ENCODE results near the gene SSNA1. TPM values are rescaled to one million over a fixed set of nuclear protein-coding genes. Genes with fewer than 3 reads are reported as not detected.

Gene SSNA1
- total RNA-seq, 4 donors from 2014 or later, result 79.2 to 112 (median 93.1) TPM

DNA sequence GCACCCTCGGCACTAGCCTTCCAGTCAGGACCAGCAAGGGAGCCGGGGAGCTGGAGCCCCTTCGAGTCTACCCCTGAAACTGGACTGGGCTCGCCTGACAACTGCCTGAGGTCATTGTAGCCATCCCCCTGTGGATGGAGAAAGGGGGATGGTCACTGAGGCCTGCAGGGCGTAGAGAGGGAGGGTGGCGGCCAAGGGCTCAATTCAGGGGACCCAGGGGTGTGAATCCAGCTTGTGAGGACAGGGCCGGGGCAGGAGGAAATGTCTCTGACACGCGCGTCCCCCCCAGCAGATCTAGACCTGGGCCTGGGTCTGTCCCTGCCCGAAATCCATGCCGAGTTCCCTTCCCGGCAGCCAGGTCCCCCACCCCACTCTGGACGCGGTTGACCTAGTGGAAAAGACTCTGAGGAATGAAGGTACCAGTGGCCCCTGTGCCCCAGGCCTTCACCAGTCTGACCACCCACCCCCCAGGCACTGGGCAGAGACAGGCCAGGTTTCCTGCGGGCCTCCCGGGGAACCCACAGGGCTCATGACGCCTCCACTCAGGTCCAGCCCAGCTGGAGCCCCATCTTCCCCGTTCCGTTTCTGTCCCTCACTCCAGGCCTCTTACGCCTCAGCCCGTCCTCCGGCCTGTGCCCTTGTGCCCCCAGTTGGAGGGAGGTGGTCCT lies 43.0 kb downstream of the SSNA1 start:
- H3K4me3 ChIP-seq (ENCODE audit: low read depth, poor library complexity, severe bottlenecking), result no peak overlapping the region
- TF ChIP-seq POLR2A (IDR thresholded peaks at IDR 0.05), result no peak
- TF ChIP-seq, protein P1, sequence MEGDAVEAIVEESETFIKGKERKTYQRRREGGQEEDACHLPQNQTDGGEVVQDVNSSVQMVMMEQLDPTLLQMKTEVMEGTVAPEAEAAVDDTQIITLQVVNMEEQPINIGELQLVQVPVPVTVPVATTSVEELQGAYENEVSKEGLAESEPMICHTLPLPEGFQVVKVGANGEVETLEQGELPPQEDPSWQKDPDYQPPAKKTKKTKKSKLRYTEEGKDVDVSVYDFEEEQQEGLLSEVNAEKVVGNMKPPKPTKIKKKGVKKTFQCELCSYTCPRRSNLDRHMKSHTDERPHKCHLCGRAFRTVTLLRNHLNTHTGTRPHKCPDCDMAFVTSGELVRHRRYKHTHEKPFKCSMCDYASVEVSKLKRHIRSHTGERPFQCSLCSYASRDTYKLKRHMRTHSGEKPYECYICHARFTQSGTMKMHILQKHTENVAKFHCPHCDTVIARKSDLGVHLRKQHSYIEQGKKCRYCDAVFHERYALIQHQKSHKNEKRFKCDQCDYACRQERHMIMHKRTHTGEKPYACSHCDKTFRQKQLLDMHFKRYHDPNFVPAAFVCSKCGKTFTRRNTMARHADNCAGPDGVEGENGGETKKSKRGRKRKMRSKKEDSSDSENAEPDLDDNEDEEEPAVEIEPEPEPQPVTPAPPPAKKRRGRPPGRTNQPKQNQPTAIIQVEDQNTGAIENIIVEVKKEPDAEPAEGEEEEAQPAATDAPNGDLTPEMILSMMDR (IDR thresholded peaks at IDR 0.05), result no peak
- intact Hi-C loops (cut with DNase I; ENCODE audit: low total_unique reads), result loop anchor here (2.0 kb wide), 1 partner anchor 57 kb away; no protein-coding TSS in a partner anchor
- no peak for DNase-seq (ENCODE audit: low spot score in 2 of 2)
- 79 to 80% methylated on average over 20 to 23 of the region's 23 CpGs for WGBS, 2 donors

DNA sequence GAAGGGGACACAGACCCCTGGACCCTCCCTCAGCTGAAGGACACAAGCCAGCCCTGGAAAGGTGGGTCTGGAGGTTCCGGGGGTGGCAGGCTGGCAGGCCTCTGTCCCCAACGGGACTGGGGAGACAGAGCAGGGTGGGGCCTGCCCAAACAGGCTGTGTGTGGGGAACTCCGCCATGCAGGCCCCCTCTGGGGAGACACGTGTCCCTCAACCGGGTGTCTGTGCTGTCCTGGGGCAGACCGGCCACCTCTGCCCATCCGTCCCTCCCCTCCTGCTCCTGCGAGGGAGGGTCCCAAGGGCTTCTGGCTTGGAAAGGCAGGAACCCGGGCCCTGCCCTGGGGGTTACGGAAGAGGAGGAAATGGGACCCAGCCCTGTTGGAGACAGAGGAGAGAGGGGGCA lies 43.6 kb downstream of the SSNA1 start:
- 55 to 62% methylated on average over 10 of the region's 10 CpGs for WGBS, 2 donors
- intact Hi-C loops (cut with DNase I; ENCODE audit: low total_unique reads), result no loop called here
- no peak overlapping the region for H3K4me3 ChIP-seq (ENCODE audit: low read depth, poor library complexity, severe bottlenecking)
- DNase-seq (ENCODE audit: low spot score in 2 of 2), result no peak
- TF ChIP-seq, protein P1 (IDR thresholded peaks at IDR 0.05), result no peak
- TF ChIP-seq POLR2A (IDR thresholded peaks at IDR 0.05), result no peak

DNA sequence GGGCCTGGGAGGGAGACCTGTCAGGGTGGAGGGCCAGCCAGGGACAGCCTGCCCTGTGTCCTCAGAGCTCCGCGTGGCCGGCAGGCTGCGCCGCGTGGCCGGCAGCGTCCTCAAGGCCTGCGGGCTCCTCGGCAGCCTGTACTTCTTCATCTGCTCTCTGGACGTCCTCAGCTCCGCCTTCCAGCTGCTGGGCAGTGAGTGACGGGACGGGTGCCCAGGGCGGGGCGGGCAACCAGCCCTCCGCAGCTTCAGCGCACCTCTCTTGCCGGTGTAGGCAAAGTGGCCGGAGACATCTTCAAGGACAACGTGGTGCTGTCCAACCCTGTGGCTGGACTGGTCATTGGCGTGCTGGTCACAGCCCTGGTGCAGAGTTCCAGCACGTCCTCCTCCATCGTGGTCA lies 44.0 kb downstream of the SSNA1 start:
- intact Hi-C loops (cut with DNase I; ENCODE audit: low total_unique reads), result no loop called here

DNA sequence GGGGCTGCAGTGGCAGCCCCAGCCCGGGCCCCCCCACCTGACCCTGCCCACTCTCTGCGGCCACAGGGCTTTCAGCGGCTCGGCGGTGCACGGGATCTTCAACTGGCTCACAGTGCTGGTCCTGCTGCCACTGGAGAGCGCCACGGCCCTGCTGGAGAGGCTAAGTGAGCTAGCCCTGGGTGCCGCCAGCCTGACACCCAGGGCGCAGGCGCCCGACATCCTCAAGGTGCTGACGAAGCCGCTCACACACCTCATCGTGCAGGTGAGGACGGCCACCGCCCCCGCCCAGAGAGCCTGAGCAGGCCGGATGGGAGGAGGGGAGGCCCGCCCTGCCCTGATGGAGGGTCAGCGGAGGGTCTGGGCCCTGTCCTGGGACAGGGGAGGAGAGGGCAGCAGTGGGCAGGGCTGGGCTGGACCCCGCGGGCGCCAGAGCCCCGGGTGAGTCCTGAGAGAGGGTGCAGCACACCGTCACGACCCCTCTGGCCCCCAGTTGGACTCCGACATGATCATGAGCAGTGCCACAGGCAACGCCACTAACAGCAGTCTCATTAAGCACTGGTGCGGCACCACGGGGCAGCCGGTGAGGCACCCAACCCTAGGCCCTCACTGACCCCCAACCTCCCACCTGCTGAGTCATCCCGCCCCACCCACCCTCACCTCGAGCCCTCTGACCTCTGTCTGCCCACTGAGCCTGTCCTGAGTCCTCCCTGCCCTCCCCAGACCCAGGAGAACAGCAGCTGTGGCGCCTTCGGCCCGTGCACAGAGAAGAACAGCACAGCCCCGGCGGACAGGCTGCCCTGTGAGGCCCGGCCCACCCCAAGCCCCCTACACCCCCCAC lies 44.9 kb downstream of the SSNA1 start:
- DNase-seq (ENCODE audit: low spot score in 2 of 2), result no peak
- intact Hi-C loops (cut with DNase I; ENCODE audit: low total_unique reads), result no loop called here
- WGBS, 2 donors, result 66 to 71% methylated on average over 27 to 36 of the region's 40 CpGs
- H3K4me3 ChIP-seq (ENCODE audit: low read depth, poor library complexity, severe bottlenecking), result no peak overlapping the region
- TF ChIP-seq, protein P1 (IDR thresholded peaks at IDR 0.05), result no peak
- no peak for TF ChIP-seq POLR2A (IDR thresholded peaks at IDR 0.05)

More for the DNA sequence above, 44.0 kb downstream of the SSNA1 start:
- 53 to 72% methylated on average over 13 to 24 of the region's 24 CpGs for WGBS, 2 donors
- TF ChIP-seq, protein P1 (IDR thresholded peaks at IDR 0.05), result no peak
- TF ChIP-seq POLR2A (IDR thresholded peaks at IDR 0.05), result no peak
- DNase-seq (ENCODE audit: low spot score in 2 of 2), result no peak
- H3K4me3 ChIP-seq (ENCODE audit: low read depth, poor library complexity, severe bottlenecking), result no peak overlapping the region

DNA sequence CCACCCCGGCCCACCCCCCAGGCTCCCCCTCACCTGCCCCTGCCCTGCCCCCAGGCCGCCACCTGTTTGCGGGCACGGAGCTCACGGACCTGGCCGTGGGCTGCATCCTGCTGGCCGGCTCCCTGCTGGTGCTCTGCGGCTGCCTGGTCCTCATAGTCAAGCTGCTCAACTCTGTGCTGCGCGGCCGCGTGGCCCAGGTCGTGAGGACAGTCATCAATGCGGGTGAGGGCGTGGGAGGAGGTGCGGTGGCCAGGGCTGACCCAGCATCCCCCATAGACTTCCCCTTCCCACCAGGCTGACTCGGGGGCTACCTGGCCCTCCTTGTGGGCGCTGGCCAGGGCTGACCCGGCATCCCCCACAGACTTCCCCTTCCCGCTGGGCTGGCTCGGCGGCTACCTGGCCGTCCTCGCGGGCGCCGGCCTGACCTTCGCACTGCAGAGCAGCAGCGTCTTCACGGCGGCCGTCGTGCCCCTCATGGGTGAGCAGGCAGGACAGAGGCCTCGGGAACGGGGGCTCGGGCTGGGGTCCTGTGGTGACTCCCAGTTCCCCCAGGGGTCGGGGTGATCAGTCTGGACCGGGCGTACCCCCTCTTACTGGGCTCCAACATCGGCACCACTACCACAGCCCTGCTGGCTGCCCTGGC lies 45.7 kb downstream of the SSNA1 start:
- 55 to 66% methylated on average over 16 to 24 of the region's 40 CpGs for WGBS, 2 donors
- intact Hi-C loops (cut with DNase I; ENCODE audit: low total_unique reads), result no loop called here
- TF ChIP-seq, protein P1 (IDR thresholded peaks at IDR 0.05), result no peak
- TF ChIP-seq POLR2A (IDR thresholded peaks at IDR 0.05), result no peak
- DNase-seq (ENCODE audit: low spot score in 2 of 2), result no peak
- no peak overlapping the region for H3K4me3 ChIP-seq (ENCODE audit: low read depth, poor library complexity, severe bottlenecking)

All from lower leg skin (tissue), 4 donors.